Fibroblast of the aortic adventitia (primary cell): Measurements from ENCODE around the gene CCR7. TPM values are rescaled to one million over a fixed set of nuclear protein-coding genes. Genes with fewer than 3 reads are reported as not detected.

ENCODE experiments used
- DNase-seq: peaks from one replicate; pipeline ENCODE4 v3.0.0-alpha.2; 2010; ENCODE audit warnings: low read depth
- H3K4me3 ChIP-seq: 2 replicates; pipeline ENCODE4 v1.5.1; 2011; ENCODE audit warnings: low read depth, mild to moderate bottlenecking, control low read depth, low read length, moderate library complexity
- CTCF ChIP-seq: IDR thresholded peaks from 2 replicates; pipeline ENCODE4 v1.5.1; 2011; ENCODE audit warnings: mild to moderate bottlenecking, low read length, control low read depth, inconsistent platforms; ENCODE audit not compliant: insufficient read depth
- total RNA-seq: library from RNA; depleted of rRNA; stranded (reverse); fragments of >200 nt; gene quantifications from 2 replicates; pipeline ENCODE4 v1.2.3, GENCODE V29; 2012; ENCODE audit warnings: low replicate concordance

The CCR7 gene
- total RNA-seq, 1 donor, result not detected

GRCh38 chr17:40600486-40601046, 35.3 kb upstream of the CCR7 start:
- no peak for TF ChIP-seq CTCF
- no peak for DNase-seq
- no peak overlapping the region for H3K4me3 ChIP-seq

DNA sequence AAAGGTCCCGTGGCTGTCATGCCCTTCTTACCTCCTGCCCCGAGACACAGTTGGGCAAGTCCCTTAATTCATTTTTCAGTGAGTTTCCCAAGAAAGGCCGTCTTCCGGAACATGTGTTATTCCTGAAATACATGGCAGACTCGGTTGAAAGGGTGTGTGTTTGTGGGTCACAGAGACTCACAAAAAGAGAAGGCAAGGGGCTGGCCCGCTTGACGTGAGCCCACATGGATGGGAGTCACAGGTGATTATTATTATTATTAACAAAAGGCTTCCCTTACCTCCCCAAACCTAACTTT, 34.1 kb upstream of the CCR7 start:
- no peak overlapping the region for H3K4me3 ChIP-seq
- no peak for DNase-seq
- TF ChIP-seq CTCF, result no peak

DNA sequence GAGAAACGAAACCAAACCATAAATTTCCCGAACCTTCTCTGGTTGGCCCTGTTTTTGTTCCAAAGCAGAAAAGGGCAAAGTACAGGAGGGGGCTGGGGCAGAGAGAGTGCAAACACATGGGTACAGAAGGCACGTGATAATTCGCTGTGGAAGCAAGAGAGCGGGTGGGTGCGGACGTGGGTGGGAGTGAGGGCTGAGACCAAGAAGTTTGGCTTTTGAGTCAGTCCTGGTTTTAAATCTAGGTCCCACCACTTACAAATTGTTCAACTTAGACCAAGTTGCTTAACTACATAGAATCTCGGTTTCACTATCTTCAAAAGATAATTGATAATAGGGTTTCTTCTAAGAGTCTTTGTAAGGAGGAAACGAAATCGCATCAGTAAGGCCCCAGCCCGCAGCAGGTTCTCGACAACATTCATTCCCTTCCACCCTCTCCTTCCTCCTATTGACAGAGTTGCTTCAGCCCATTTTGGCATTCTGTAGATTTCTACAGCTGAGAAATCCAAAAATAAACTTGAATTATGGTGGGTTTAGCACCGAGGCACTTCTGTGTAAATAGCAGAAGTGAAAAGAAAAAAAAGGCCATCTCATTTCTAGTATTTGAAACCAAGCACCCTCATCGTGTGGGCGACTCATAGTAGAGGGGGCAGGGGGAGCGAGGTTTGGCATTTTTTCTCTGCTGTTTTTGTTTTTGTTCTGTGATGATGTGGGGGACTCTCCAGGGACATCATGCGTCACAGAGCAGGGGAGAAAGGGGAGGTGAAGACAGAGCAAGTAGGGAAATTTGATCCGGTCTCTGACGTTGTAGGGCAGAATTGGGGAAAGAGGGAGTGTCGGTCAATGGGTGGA, 33.6 kb upstream of the CCR7 start:
- no peak for TF ChIP-seq CTCF
- H3K4me3 ChIP-seq, result no peak overlapping the region
- DNase-seq, result peak; percentile 12

DNA sequence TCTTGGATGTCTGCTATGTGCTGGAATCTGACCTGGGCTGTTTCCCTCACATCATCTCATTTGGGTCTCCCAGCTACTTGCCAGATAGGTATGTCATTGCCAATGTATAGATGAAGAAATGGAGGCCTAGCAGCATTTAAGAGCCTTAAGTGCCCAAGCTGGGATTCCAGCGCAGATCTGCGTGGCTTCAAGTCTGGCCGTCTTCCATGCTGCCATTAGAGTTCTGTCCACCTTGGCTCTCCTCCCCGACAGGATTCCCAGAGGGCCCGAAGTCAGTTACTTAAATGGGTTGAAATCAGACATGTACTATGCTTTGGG, 33.0 kb upstream of the CCR7 start:
- TF ChIP-seq CTCF, result no peak
- H3K4me3 ChIP-seq, result no peak overlapping the region
- no peak for DNase-seq

DNA sequence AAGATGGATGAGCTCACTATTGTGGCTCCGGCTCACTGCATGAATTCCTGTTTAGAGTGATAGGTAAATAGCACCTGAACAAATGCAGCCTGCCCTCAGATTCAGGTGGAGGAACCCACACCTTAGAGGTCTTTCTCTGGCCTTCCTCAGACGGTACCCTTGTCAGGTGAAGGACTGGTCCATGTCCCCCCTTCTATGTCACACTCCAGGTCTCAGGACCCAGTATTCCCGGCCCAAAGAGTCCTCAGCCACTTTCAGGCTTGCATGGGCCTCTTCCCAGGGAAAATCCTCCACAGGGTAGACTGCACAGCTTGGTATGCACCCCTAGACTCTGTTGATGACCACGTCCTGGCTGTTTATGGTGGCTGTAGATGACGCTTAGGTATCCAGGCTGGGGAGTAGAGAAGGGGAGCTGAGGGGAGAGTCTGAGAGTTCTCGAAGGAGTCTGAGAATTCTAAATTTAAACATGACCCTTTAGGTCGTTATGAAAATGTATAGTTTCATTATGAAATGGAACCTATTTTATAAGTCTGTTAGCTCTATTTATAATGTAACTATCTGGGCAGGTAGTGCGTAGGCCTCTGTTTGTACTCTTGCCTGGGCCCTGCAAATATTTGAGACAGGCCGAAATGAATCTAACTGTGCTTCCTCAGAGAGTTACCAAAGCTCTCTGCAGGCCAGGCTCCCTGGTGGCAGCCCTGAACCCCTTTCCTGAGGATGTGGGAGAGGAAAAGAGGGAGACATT, 32.5 kb upstream of the CCR7 start:
- no peak for TF ChIP-seq CTCF
- H3K4me3 ChIP-seq, result no peak overlapping the region
- no peak for DNase-seq

GRCh38 chr17:40597156-40597555, 31.9 kb upstream of the CCR7 start:
- DNase-seq, result no peak
- TF ChIP-seq CTCF, result no peak
- H3K4me3 ChIP-seq, result no peak overlapping the region
